Loucy (cell line): ENCODE measurements around the gene PODXL.

Source experiments
- CTCF ChIP-seq: fragments of 200-600 bp; sonication (generic); conservative IDR thresholded peaks from 2 replicates; pipeline ENCODE4 v1.5.1; 2014; ENCODE audit warnings: mild to moderate bottlenecking, antibody characterized with exemption, low read length
- EZH2phosphoT487 ChIP-seq: fragments of 200-600 bp; IDR thresholded peaks from 2 replicates; pipeline ENCODE4 v1.6.1; 2018; ENCODE audit warnings: antibody characterized with exemption, mild to moderate bottlenecking, moderate library complexity, borderline replicate concordance

GRCh38 chr7:131529617-131530016 is 26.8 kb downstream of the PODXL start:
- no peak for TF ChIP-seq CTCF
- no peak for TF ChIP-seq EZH2phosphoT487
